H9 (cell line): ENCODE measurements around the gene OGDH. TPM values are rescaled to one million over a fixed set of nuclear protein-coding genes. Genes with fewer than 3 reads are reported as not detected.

Source experiments
- DNase-seq: peaks from one replicate; pipeline ENCODE4 v3.0.0-alpha.2; 2017
- H2AFZ ChIP-seq: one replicate; pipeline ENCODE4 v1.6.1; 2013; ENCODE audit warnings: mild to moderate bottlenecking, low read length, control low read depth, moderate library complexity
- H2AK5ac ChIP-seq: 2 replicates; pipeline ENCODE4 v1.6.1; 2013; ENCODE audit warnings: low read length, control low read depth, mixed read lengths; ENCODE audit not compliant: insufficient read length
- H2BK120ac ChIP-seq: one replicate; pipeline ENCODE4 v1.6.1; 2013; ENCODE audit warnings: low read depth, mild to moderate bottlenecking, low read length, control low read depth, inconsistent platforms; ENCODE audit not compliant: poor library complexity, severe bottlenecking
- H2BK12ac ChIP-seq: 2 replicates; pipeline ENCODE4 v1.6.1; 2013; ENCODE audit warnings: low read length, control low read depth, mixed read lengths, low read depth; ENCODE audit not compliant: insufficient read length
- H2BK15ac ChIP-seq: 2 replicates; pipeline ENCODE4 v1.6.1; 2013; ENCODE audit warnings: low read depth, low read length, control low read depth
- H2BK20ac ChIP-seq: one replicate; pipeline ENCODE4 v1.6.1; 2013; ENCODE audit warnings: low read depth, mild to moderate bottlenecking, low read length, control low read depth, inconsistent platforms; ENCODE audit not compliant: poor library complexity, severe bottlenecking
- H2BK5ac ChIP-seq: 2 replicates; pipeline ENCODE4 v1.6.1; 2013; ENCODE audit warnings: low read length, control low read depth, mixed read lengths; ENCODE audit not compliant: insufficient read length
- H3K14ac ChIP-seq: 2 replicates; pipeline ENCODE4 v1.6.1; 2013; ENCODE audit warnings: low read length, control low read depth; ENCODE audit not compliant: insufficient read depth
- H3K18ac ChIP-seq: 2 replicates; pipeline ENCODE4 v1.6.1; 2013; ENCODE audit warnings: low read depth, mild to moderate bottlenecking, mixed read lengths, low read length, control low read depth; ENCODE audit not compliant: insufficient read length
- H3K23ac ChIP-seq: 2 replicates; pipeline ENCODE4 v1.6.1; 2013; ENCODE audit warnings: low read length, control low read depth, mixed read lengths, low read depth; ENCODE audit not compliant: insufficient read length
- H3K23me2 ChIP-seq: 2 replicates; pipeline ENCODE4 v1.6.1; 2013; ENCODE audit warnings: low read depth, mild to moderate bottlenecking, mixed read lengths, low read length, control low read depth; ENCODE audit not compliant: insufficient read length, poor library complexity, severe bottlenecking
- H3K27ac ChIP-seq: 2 replicates; pipeline ENCODE4 v1.5.1; 2013; ENCODE audit warnings: low read length, control low read depth, mixed read lengths, low read depth; ENCODE audit not compliant: insufficient read length
- H3K27me3 ChIP-seq: 2 replicates; pipeline ENCODE4 v1.6.1; 2013; ENCODE audit warnings: low read length, control low read depth, inconsistent platforms; ENCODE audit not compliant: insufficient read depth
- H3K4ac ChIP-seq: 2 replicates; pipeline ENCODE4 v1.6.1; 2013; ENCODE audit warnings: low read depth, mild to moderate bottlenecking, control low read depth, inconsistent platforms, low read length, moderate library complexity
- H3K4me1 ChIP-seq: 2 replicates; pipeline ENCODE4 v1.6.1; 2013; ENCODE audit warnings: low read length, control low read depth, inconsistent platforms; ENCODE audit not compliant: insufficient read depth
- H3K4me2 ChIP-seq: 2 replicates; pipeline ENCODE4 v1.6.1; 2013; ENCODE audit warnings: low read length, control low read depth, mixed read lengths; ENCODE audit not compliant: insufficient read length, insufficient read depth
- H3K56ac ChIP-seq: 2 replicates; pipeline ENCODE4 v1.6.1; 2013; ENCODE audit warnings: low read depth, mild to moderate bottlenecking, mixed read lengths, low read length, control low read depth; ENCODE audit not compliant: insufficient read length
- H3K79me1 ChIP-seq: 2 replicates; pipeline ENCODE4 v1.6.1; 2013; ENCODE audit warnings: low read depth, mild to moderate bottlenecking, moderate library complexity, low read length, control low read depth, inconsistent platforms; ENCODE audit not compliant: insufficient read depth, poor library complexity, severe bottlenecking
- H3K79me2 ChIP-seq: 2 replicates; pipeline ENCODE4 v1.6.1; 2013; ENCODE audit warnings: low read length, control low read depth, inconsistent platforms; ENCODE audit not compliant: insufficient read depth
- H3K9ac ChIP-seq: 2 replicates; pipeline ENCODE4 v1.6.1; 2013; ENCODE audit warnings: low read length, control low read depth, mixed read lengths; ENCODE audit not compliant: insufficient read length; ENCODE audit errors: extremely low read depth
- H3K9me3 ChIP-seq: one replicate; pipeline ENCODE4 v1.6.1; 2013; ENCODE audit warnings: low read depth, low read length, inconsistent platforms; ENCODE audit not compliant: control insufficient read depth
- H3T11ph ChIP-seq: one replicate; pipeline ENCODE4 v1.6.1; 2013; ENCODE audit warnings: mild to moderate bottlenecking, low read length, control low read depth, inconsistent platforms
- H4K20me1 ChIP-seq: one replicate; pipeline ENCODE4 v1.6.1; 2013; ENCODE audit not compliant: control insufficient read depth, insufficient read length, insufficient read depth
- H4K5ac ChIP-seq: 2 replicates; pipeline ENCODE4 v1.6.1; 2013; ENCODE audit warnings: low read depth, mild to moderate bottlenecking, mixed read lengths, low read length, control low read depth; ENCODE audit not compliant: insufficient read length
- H4K8ac ChIP-seq: replicated peaks from 2 replicates; pipeline ENCODE4 v1.6.1; 2013; ENCODE audit warnings: low read length, control low read depth, mixed read lengths, low read depth; ENCODE audit not compliant: insufficient read length
- H4K91ac ChIP-seq: 2 replicates; pipeline ENCODE4 v1.6.1; 2013; ENCODE audit warnings: low read depth, mild to moderate bottlenecking, moderate library complexity, mixed read lengths, low read length, control low read depth; ENCODE audit not compliant: insufficient read length
- H3K27ac Mint-ChIP-seq, 3 experiments: 2 replicates in 2 of 3; 3 replicates in 1 of 3; pipeline ENCODE4 v1.8.0; 2020 to 2021; ENCODE audit warnings: mixed read lengths in 3 of 3, mild to moderate bottlenecking in 1 of 3, moderate library complexity in 1 of 3
- H3K27me3 Mint-ChIP-seq: 2 replicates; pipeline ENCODE4 v1.8.0; 2021; ENCODE audit warnings: low read depth, mild to moderate bottlenecking, moderate library complexity, mixed read lengths
- H3K36me3 Mint-ChIP-seq, 3 experiments: 2 replicates in 2 of 3; 3 replicates in 1 of 3; pipeline ENCODE4 v1.8.0; 2020 to 2021; ENCODE audit warnings: low read depth in 3 of 3, mixed read lengths in 3 of 3; ENCODE audit not compliant: insufficient read depth in 1 of 3
- H3K4me1 Mint-ChIP-seq, 2 experiments: 2 replicates each; pipeline ENCODE4 v1.8.0; 2020; ENCODE audit warnings: mixed read lengths in 2 of 2
- H3K4me3 Mint-ChIP-seq, 2 experiments: 2 replicates in 1 of 2; 3 replicates in 1 of 2; pipeline ENCODE4 v1.8.0; 2020 to 2021; ENCODE audit warnings: mild to moderate bottlenecking in 2 of 2, mixed read lengths in 2 of 2, moderate library complexity in 1 of 2
- H3K9me3 Mint-ChIP-seq, 2 experiments: 2 replicates in 1 of 2; 3 replicates in 1 of 2; pipeline ENCODE4 v1.8.0; 2020; ENCODE audit warnings: mild to moderate bottlenecking in 2 of 2, mixed read lengths in 2 of 2, moderate library complexity in 1 of 2
- CTCF ChIP-seq: fragments of 200-600 bp; sonication (generic); conservative IDR thresholded peaks from 3 replicates; pipeline ENCODE4 v1.8.0; 2021; ENCODE audit warnings: antibody characterized with exemption, mild to moderate bottlenecking
- WGBS: extraction: QIAGEN DNeasy Blood & Tissue Kit; methylation state at CpG from one replicate; pipeline ENCODE4 v1.1.7; 2013; ENCODE audit warnings: missing lambda C conversion rate, low lambda C conversion rate, mixed read lengths; ENCODE audit not compliant: insufficient read length; ENCODE audit errors: extremely low coverage; 5-methylcytosine and 5-hydroxymethylcytosine counted together
- total RNA-seq: library from RNA; stranded (reverse); gene quantifications from 2 replicates; pipeline ENCODE4 v1.2.1, GENCODE V29; 2021

The OGDH gene
- total RNA-seq, 1 experiment from 2014 or later = 77.3 TPM

DNA sequence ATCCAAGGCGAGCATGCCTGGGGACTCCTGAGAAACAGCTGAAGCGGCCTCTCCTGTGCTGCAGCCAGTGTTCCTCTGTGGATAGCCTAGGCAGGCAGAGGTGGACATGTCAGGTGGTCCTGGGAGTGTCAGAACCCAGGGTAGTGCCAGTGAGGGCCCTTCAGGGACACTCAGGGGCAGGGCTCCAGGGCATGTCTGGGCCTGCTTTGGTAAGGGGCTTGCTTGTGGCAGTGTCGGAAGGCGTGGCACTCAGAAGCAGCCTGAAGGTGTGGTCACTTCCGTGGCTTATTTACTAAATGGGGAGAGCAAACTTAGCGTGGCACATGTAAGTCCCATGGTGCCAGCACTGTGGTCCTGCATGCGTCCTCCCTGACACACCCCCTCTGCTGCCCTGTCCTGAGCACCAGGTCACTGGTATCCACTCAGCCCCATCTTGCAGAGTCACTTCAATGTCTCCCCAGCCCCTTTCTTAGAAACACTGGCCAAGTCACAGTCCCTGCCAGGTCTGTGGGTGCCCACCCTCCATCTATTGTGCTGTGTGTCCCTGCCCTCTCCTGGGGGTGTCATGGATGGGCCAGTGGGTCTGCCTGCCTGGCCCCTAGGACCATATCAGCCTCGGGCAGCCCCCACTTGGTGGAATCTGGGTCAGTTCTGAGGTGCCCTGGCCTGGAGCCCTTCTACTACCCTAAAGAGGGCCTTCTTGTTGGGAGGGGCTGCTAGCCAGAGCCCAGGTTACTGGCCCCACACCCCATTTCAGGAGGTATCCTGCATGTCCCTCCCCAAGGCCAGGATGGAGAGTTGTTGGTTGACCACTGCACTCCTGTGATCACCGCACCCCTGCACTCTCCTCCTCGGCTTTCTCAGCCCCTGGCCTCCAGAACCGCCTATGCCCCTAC is 148.6 kb downstream of the OGDH start:
- no peaks in the 10 kb centered on the region; the same call in 1 of the 2 replicates for H3K4me1 ChIP-seq
- H3K14ac ChIP-seq = no peak overlapping the region
- H3K4ac ChIP-seq = no peak overlapping the region
- H2AK5ac ChIP-seq = no peak overlapping the region
- no peak overlapping the region for H3K23ac ChIP-seq
- no peak overlapping the region for H2BK12ac ChIP-seq
- H2BK120ac ChIP-seq = no peak overlapping the region
- no peak overlapping the region for H4K91ac ChIP-seq
- peak overlapping the region in 2 of 3 experiments; percentile 63 to 91; a peak in 3 of 7 replicates for H3K27ac Mint-ChIP-seq
- no peak overlapping the region for H3K4me3 Mint-ChIP-seq
- no peak overlapping the region for H3K4me2 ChIP-seq
- WGBS = no CpG with 5 or more reads among the region's 11 CpGs
- no peaks in the 10 kb centered on the region for H3K9me3 ChIP-seq
- no peaks in the 10 kb centered on the region for H4K20me1 ChIP-seq
- TF ChIP-seq CTCF = no peak
- H3K9me3 Mint-ChIP-seq = no peaks in the 10 kb centered on the region
- H3K4me1 Mint-ChIP-seq = peaks cover 14% of the 10 kb centered on the region in 2 experiments
- no peak for DNase-seq
- no peak overlapping the region for H3K9ac ChIP-seq
- H3K18ac ChIP-seq = no peak overlapping the region
- no peaks in the 10 kb centered on the region for H3K27me3 Mint-ChIP-seq
- no peak overlapping the region for H3K27ac ChIP-seq
- peaks cover under 1% of the 10 kb centered on the region; the same call in 1 of the 2 replicates for H3K79me2 ChIP-seq
- H3K27me3 ChIP-seq = no peaks in the 10 kb centered on the region
- peaks cover 1% of the 10 kb centered on the region for H3K79me1 ChIP-seq
- no peak overlapping the region for H3K56ac ChIP-seq
- no peak overlapping the region for H2BK20ac ChIP-seq
- no peak overlapping the region for H2BK5ac ChIP-seq
- no peak overlapping the region for H3T11ph ChIP-seq
- H3K36me3 Mint-ChIP-seq = peaks cover 9 to 31% (median 27%) of the 10 kb centered on the region in 3 experiments; a peak in 6 of 7 replicates
- no peak overlapping the region for H2BK15ac ChIP-seq
- H4K5ac ChIP-seq = no peak overlapping the region
- no peak overlapping the region for H4K8ac ChIP-seq
- no peaks in the 10 kb centered on the region for H3K23me2 ChIP-seq
- H2AFZ ChIP-seq = no peak overlapping the region
